Keratinocyte (primary cell): ENCODE data around the gene IGF2BP2. TPM values are rescaled to one million over a fixed set of nuclear protein-coding genes. Genes with fewer than 3 reads are reported as not detected.

Source experiments
- DNase-seq: peaks from one replicate; pipeline ENCODE4 v3.0.0-alpha.2; 2011; ENCODE audit warnings: low read depth, missing footprints, low spot score
- FAIRE-seq: peaks from 2 replicates; lab custom pipeline; 2011; peaks lifted over from hg19 to GRCh38; lab: Jason Lieb, UNC
- H2AFZ ChIP-seq: 2 replicates; pipeline ENCODE4 v1.6.0; 2012; ENCODE audit warnings: low read length, control low read depth, inconsistent platforms; ENCODE audit not compliant: control insufficient read depth
- H3K27ac ChIP-seq: 2 replicates; pipeline ENCODE4 v1.5.1; 2011; ENCODE audit warnings: low read length; ENCODE audit not compliant: control insufficient read depth, insufficient read depth
- H3K27me3 ChIP-seq: 3 replicates; pipeline ENCODE4 v1.6.0; 2011; ENCODE audit warnings: low read length; ENCODE audit not compliant: control insufficient read depth, insufficient read depth; ENCODE audit errors: extremely low read depth
- H3K36me3 ChIP-seq, 2 experiments: 2 replicates in 1 of 2; 3 replicates in 1 of 2; pipeline ENCODE4 v1.5.1; 2011; ENCODE audit warnings: low read length in 2 of 2, mild to moderate bottlenecking in 1 of 2; ENCODE audit not compliant: control insufficient read depth in 2 of 2, insufficient read depth in 2 of 2; ENCODE audit errors: extremely low read depth in 1 of 2
- H3K4me1 ChIP-seq: 3 replicates; pipeline ENCODE4 v1.5.1; 2011; ENCODE audit warnings: low read length; ENCODE audit not compliant: control insufficient read depth, insufficient read depth; ENCODE audit errors: extremely low read depth
- H3K4me2 ChIP-seq: 3 replicates; pipeline ENCODE4 v1.6.0; 2011; ENCODE audit warnings: low read depth, low read length; ENCODE audit not compliant: control insufficient read depth, insufficient read depth; ENCODE audit errors: extremely low read depth
- H3K4me3 ChIP-seq, 3 experiments: fragments of 200-600 bp in 1 of 3; sonication (generic) in 1 of 3; 2 replicates in 2 of 3; 3 replicates in 1 of 3; pipeline ENCODE4 v1.5.1; 2011 to 2016; ENCODE audit warnings: low read length in 3 of 3, mild to moderate bottlenecking in 3 of 3, control low read depth in 2 of 3, inconsistent platforms in 1 of 3, low read depth in 1 of 3, mixed read lengths in 1 of 3, mixed run types in 1 of 3, moderate library complexity in 1 of 3; ENCODE audit not compliant: control insufficient read depth in 2 of 3, insufficient read depth in 2 of 3; ENCODE audit errors: extremely low read depth in 1 of 3
- H3K79me2 ChIP-seq: 2 replicates; pipeline ENCODE4 v1.6.0; 2012; ENCODE audit warnings: low read length; ENCODE audit not compliant: control insufficient read depth, insufficient read depth
- H3K9ac ChIP-seq: 3 replicates; pipeline ENCODE4 v1.6.0; 2011; ENCODE audit warnings: low read length; ENCODE audit not compliant: control insufficient read depth, insufficient read depth; ENCODE audit errors: extremely low read depth
- H3K9me1 ChIP-seq: 3 replicates; pipeline ENCODE4 v1.6.0; 2011; ENCODE audit warnings: low read length; ENCODE audit not compliant: control insufficient read depth, insufficient read depth; ENCODE audit errors: extremely low read depth
- H3K9me3 ChIP-seq: 2 replicates; pipeline ENCODE4 v1.5.1; 2012; ENCODE audit warnings: low read depth, low read length; ENCODE audit not compliant: control insufficient read depth
- H4K20me1 ChIP-seq: 3 replicates; pipeline ENCODE4 v1.6.0; 2011; ENCODE audit warnings: low read length; ENCODE audit not compliant: control insufficient read depth, insufficient read depth; ENCODE audit errors: extremely low read depth
- CTCF ChIP-seq, 3 experiments: IDR thresholded peaks in 1 of 3; conservative IDR thresholded peaks in 1 of 3; optimal IDR thresholded peaks in 1 of 3; 2 replicates in 2 of 3; 3 replicates in 1 of 3; pipeline versions ENCODE3 to v1.5.1; 2011; ENCODE audit warnings: low read length in 3 of 3, mild to moderate bottlenecking in 3 of 3, moderate library complexity in 2 of 3, control low read depth in 1 of 3, inconsistent platforms in 1 of 3; ENCODE audit not compliant: insufficient read depth in 2 of 3; ENCODE audit errors: extremely low read depth in 1 of 3
- EZH2 ChIP-seq: IDR thresholded peaks from one replicate; pipeline ENCODE4 v1.6.1; 2012; ENCODE audit warnings: inconsistent platforms, mild to moderate bottlenecking, low read length, moderate library complexity
- dilution Hi-C: fragments of 300-500 bp; cut with MboI; formaldehyde crosslinking; loops from one replicate; pipeline ENCODE4 v1.7.0; 2020; ENCODE audit warnings: low sequenced_read_pairs; ENCODE audit not compliant: extremely low pct_ligation_motif_present
- polyA plus RNA-seq, 5 experiments: library from polyadenylated mRNA; depleted of rRNA in 3 of 5; stranded (reverse) in 3 of 5; stranded (forward) in 1 of 5; unstranded in 1 of 5; fragments of >200 nt; gene quantifications; 1 replicate in 1 of 5; 2 replicates in 3 of 5; 3 replicates in 1 of 5; pipeline versions ENCODE4 v1.2.1 to v1.2.3, GENCODE V29; 2011 to 2012; ENCODE audit warnings: missing spikeins in 2 of 5, low read depth in 1 of 5, low replicate concordance in 1 of 5

The IGF2BP2 gene
- polyA plus RNA-seq, 1 donor (not counting 4 experiments of a cell fraction or from before 2014, with no cell fraction given) = 21.2 TPM

- H3K9me1 ChIP-seq = no peaks in the 10 kb centered on the region
These were observed 113.5 kb downstream of the IGF2BP2 start for GRCh38 chr3:185711255-185711870.

GRCh38 chr3:185709251-185709955, 115.4 kb downstream of the IGF2BP2 start:
- no peak for FAIRE-seq
- Histone ChIP-seq H3K4me1 (peaks cover 34% of the 10 kb centered on the region), H3K79me2 (peaks cover 87% of the 10 kb centered on the region), H3K9me1 (peaks cover 3% of the 10 kb centered on the region), H3K9me3 (no peaks in the 10 kb centered on the region), H3K9ac (no peak overlapping the region), H3K4me2 (no peak overlapping the region), H3K27me3 (no peaks in the 10 kb centered on the region), H2AFZ (no peak overlapping the region), H3K27ac (no peak overlapping the region), H4K20me1 (no peaks in the 10 kb centered on the region), H3K4me3 (no peak overlapping the region), H3K36me3 (peaks cover 1 to 6% of the 10 kb centered on the region in 2 experiments)
- no peak for DNase-seq
- TF ChIP-seq CTCF (optimal IDR thresholded peaks at IDR 0.05 in 1 of 3, IDR thresholded peaks at IDR 0.05 in 1 of 3, conservative IDR thresholded peaks at IDR 0.05 in 1 of 3; ENCODE audit: extremely low read depth in 1 of 3, insufficient read depth in 2 of 3, low read length in 3 of 3) (no peak), EZH2 (no peak)
- dilution Hi-C loops = no loop called here

More at GRCh38 chr3:185711255-185711870, 113.5 kb downstream of the IGF2BP2 start:
- Histone ChIP-seq H3K27me3 (no peaks in the 10 kb centered on the region), H4K20me1 (no peaks in the 10 kb centered on the region), H3K36me3 (no peaks in the 10 kb centered on the region), H2AFZ (no peak overlapping the region), H3K27ac (peak overlapping the region; percentile 47), H3K4me2 (peak overlapping the region; percentile 37), H3K79me2 (peaks cover 77% of the 10 kb centered on the region), H3K4me1 (peaks cover 54% of the 10 kb centered on the region), H3K9ac (peak overlapping the region; percentile 5), H3K4me3 (no peak overlapping the region), H3K9me3 (no peaks in the 10 kb centered on the region)
- dilution Hi-C loops = no loop called here
- FAIRE-seq (peak; percentile 86), DNase-seq (no peak)
- TF ChIP-seq CTCF (optimal IDR thresholded peaks at IDR 0.05 in 1 of 3, IDR thresholded peaks at IDR 0.05 in 1 of 3, conservative IDR thresholded peaks at IDR 0.05 in 1 of 3; ENCODE audit: extremely low read depth in 1 of 3, insufficient read depth in 2 of 3, low read length in 3 of 3) (no peak), EZH2 (no peak)
